Panc1 (cell line): ENCODE data around the gene FAM117A.

Experiments
- CTCF ChIP-seq: fragments of 450-650 bp; IDR thresholded peaks from 2 replicates; pipeline ENCODE4 v1.5.1; 2017; ENCODE audit warnings: mild to moderate bottlenecking
- POLR2AphosphoS5 ChIP-seq: IDR thresholded peaks from 2 replicates; pipeline ENCODE4 v1.6.1; 2012; ENCODE audit warnings: mild to moderate bottlenecking, low read depth, low read length, moderate library complexity
- SIN3A ChIP-seq: IDR thresholded peaks from 2 replicates; pipeline ENCODE4 v1.6.1; 2012; ENCODE audit warnings: low read depth, mild to moderate bottlenecking, low read length, moderate library complexity, borderline replicate concordance; ENCODE audit not compliant: insufficient read depth

GRCh38 chr17:49764559-49765180 is 739 bp upstream of the FAM117A start:
- TF ChIP-seq POLR2AphosphoS5 (no peak), CTCF (no peak), SIN3A (no peak)
